CD1c-positive myeloid dendritic cell (primary cell): Measurements from ENCODE around the gene CCN5.

ENCODE experiments used
- DNase-seq: peaks from one replicate; pipeline ENCODE4 v3.0.0-alpha.2; 2016; ENCODE audit errors: extremely low spot score

CCN5 gene

DNA sequence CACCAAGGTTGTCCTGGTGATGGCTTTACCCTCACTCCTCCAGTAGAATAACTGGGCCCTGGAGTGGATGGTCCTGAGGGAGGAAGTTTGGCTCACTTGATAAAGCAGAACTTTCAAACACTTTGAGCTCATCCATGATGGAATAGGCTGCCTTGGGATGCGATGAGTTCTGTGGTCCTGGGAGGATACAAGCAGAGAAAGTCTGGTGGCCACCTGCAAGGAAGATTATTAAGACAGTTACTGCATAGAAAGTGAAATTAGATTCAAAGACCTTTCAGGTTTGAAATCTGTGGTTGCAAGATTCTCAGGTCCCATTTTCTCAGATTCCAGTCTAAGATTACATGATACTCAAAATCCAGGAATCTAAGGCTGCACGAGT, 19.9 kb upstream of the CCN5 start:
- no peak for DNase-seq

GRCh38 chr20:44695674-44696300, 19.4 kb upstream of the CCN5 start:
- DNase-seq, result no peak

DNA sequence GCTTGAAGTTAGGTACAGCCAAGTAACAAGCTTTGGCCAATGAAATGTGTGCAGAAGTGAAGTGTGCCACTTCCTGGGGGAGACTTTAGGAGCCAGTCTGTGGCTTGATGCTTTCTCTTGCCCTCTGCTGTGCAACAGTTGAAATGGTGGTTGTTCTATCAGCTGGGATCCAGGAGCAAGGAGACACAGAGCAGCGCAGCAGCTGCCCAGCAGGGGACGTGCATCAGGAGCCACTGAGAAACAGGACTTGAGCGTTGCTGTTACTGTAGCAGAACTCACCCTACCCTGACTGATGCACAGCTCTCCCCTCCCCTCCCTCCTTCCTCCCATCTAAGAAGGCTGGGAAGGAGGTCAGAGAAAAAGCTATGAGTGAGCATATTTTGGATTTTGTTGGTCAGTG, 18.9 kb upstream of the CCN5 start:
- DNase-seq, result no peak

DNA sequence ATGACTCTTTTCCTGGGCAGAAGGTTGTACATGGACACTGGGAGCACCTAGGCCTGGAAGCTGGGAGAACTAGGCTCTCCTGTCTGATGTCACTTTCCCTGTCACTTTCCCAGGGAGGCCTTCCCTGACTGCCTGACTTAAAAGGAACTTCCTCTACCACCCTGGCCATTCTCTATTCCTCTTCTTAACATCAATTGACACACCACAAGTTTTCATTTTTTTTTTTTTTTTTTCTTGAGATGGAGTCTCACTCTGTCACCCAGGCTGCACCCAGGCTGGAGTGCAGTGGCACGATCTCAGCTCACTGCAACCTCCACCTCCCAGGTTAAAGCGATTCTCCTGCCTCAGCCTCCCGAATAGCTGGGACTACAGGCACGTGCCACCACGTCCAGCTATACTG, 18.1 kb upstream of the CCN5 start:
- DNase-seq, result peak; percentile 1

- no peak for DNase-seq
Measured at GRCh38 chr20:44698351-44698750, 16.8 kb upstream of the CCN5 start.

GRCh38 chr20:44700306-44700705, 14.9 kb upstream of the CCN5 start:
- DNase-seq, result no peak

DNA sequence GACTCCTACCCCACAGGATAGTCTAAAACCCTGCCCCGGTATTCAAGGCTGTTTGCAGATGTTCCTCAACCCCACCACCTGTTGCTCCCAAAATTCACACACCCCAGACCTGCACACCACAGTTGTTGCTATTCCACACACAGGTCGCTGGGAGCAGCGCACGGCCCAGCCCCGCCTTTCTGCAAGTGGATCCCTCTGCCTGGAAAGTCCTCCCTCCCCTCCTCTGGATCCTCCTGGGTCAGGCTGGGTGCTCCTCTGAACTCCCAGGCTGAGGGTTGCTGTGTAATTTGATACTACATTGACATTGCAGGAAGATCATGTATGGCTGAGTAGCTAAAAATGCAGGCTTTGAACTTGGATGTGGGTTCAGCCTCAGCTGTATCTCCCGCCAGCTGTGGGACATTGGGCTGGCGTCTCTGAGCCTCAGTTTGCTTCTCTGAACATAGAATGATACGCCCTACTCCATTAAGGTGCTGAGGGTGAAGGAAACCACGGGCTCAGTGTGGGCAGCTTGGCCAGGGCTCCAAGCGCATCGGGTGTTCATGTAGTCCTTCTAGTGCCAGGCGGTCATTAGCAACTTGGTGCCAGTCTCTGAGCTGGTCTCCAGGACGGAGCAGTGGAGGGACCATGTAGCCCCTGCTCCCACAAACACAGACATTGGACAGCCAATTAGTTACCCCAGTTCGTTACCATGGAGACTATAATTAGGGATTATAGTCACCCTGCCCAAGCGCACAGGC, 13.9 kb upstream of the CCN5 start:
- no peak for DNase-seq

DNA sequence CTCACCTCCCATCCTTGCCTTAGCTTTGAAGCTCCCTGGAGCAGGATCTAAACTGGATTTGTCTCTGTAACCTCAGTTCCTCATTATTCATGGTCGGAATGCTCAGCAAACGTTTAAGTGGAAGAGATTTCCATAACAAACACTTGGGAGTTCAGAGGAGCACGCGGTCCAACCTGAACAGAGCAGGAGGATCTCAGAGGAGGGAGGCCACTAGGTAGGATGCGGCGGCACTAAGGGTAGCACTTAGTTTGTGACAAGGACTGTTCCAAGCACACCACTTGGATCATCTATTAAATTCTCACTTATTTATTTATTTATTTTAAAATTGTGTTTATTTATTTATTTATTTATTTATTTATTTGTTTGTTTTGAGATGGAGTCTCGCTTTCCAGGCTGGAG, 13.3 kb upstream of the CCN5 start:
- DNase-seq, result no peak

GRCh38 chr20:44702776-44703175, 12.4 kb upstream of the CCN5 start:
- no peak for DNase-seq

- DNase-seq, result no peak
Measured at GRCh38 chr20:44703183-44703925, 11.8 kb upstream of the CCN5 start.

- DNase-seq, result no peak
Measured at GRCh38 chr20:44703956-44704488, 11.1 kb upstream of the CCN5 start.

- DNase-seq, result no peak
Measured at GRCh38 chr20:44704551-44704971, 10.6 kb upstream of the CCN5 start.

- no peak for DNase-seq
Measured at GRCh38 chr20:44705364-44706094, 9.6 kb upstream of the CCN5 start.

- DNase-seq, result no peak
Measured at GRCh38 chr20:44706301-44707017, 8.7 kb upstream of the CCN5 start.

DNA sequence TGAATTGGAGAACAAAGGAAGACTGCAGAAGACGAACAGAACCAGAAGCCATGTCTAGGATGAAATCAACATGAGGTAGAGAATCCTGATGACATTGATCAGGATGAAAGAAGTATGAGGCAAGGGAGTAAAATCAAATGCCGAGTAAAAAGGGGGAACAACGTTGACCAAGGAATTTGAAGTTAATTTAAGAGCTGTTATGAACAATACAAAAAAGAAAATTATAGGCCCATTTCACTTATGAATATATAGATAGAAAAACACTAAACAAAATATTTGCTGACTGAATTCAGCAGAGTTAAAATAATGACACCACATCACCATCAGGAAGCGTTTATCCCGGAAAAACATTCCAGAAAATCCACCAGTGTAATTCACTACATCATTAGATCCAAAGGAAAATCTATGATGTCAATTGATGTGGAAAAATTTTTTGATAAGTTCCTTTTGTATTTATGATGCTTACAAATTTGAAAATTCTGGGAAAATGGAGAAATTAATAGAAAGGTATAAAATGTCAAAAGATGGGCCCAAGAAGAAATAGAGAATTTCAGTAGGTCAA, 8.1 kb upstream of the CCN5 start:
- DNase-seq, result no peak

GRCh38 chr20:44709380-44709779, 5.8 kb upstream of the CCN5 start:
- no peak for DNase-seq

- no peak for DNase-seq
Measured at GRCh38 chr20:44709797-44710196, 5.4 kb upstream of the CCN5 start.

DNA sequence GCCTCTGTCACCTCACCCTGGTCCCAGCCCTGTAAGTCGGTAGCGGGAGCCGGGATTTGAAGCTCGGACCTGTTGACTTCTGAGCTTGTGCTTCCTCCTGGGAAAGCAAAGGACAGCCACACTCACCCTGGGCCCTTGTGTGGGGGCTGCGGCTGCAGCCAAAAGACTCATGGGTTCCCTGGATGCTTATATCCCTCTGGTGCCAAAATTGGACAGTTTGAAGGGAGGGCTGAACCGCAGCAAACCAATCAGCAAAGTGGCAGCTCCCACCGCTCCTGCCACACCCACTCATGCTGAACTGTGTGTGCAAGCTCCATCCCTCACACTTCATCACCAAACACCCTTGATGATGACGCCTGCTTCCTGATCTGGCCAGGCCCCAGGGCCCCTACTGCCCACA, 3.9 kb upstream of the CCN5 start:
- no peak for DNase-seq

- no peak for DNase-seq
Measured at GRCh38 chr20:44714102-44714700, 968 bp upstream of the CCN5 start.

- no peak for DNase-seq
Measured at GRCh38 chr20:44715499-44716308, 535 bp downstream of the CCN5 start.
